GM21381 (cell line): ENCODE results near the gene PLEKHH3.
A peak's percentile ranks its signal among the peaks of the same experiment; 100 is the strongest.
"Not testable (repeated sequence)": the region's sequence is repeated elsewhere in the genome, so short reads cannot be mapped to it uniquely, and the experiment has no call there.

Experiments
- ATAC-seq: cut with Tn5 transposase; IDR thresholded peaks from one replicate; pipeline ENCODE4 v1.9.1; 2021; ENCODE audit warnings: mild to moderate bottlenecking, moderate library complexity; ENCODE audit not compliant: unreplicated experiment

Gene PLEKHH3

DNA sequence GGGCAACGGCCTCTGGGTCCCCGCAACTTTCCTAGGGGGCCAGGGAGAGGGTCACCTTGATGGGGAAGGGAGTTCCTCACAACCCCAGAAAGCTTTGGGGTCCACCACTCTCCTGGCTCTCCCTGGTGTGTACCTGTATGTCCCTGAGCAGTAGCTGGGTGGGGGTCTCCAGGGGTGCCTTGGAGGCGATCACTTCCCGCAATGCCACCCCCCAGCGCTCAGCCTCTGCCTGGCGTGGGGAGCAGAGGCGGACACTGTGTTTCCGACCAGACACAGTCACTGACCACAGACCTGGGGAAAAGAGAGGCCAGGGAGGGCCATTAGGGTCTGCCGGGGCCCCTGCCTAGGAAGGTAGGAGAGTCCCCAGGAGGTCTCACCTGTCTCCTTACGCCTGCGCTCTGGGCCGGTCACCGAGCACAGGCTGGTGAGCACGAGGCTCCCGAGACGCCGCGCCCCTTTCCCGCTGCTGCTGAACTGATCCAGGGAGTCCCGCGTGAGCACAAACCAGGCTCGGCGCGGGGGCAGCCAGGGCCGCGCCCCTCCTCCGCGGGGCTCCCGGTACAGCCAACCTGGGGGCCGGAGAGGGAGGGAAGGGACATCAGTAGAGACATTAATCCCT, 3.4 kb downstream of the PLEKHH3 start:
- no peak for ATAC-seq

DNA sequence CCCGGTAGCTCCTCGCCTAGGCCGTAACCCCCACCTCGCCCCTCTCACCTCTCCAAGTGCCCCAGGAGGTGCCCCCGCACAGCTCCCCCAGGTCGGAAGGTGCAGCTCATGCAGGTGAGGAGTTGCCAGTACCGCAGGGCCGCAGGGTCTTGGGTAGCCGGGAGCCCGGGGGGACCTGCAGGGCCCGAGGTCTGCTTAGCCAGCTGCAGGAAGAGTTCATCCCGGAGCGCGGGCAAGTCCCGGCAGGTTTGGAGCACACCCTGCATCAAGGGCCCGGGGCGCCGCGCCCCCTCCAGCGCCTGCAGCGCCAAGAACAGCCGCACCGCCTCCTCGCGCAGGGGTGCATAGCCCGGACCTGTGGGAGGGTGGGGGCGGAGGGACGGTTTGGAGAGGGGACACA, 4.8 kb downstream of the PLEKHH3 start:
- ATAC-seq = no peak

DNA sequence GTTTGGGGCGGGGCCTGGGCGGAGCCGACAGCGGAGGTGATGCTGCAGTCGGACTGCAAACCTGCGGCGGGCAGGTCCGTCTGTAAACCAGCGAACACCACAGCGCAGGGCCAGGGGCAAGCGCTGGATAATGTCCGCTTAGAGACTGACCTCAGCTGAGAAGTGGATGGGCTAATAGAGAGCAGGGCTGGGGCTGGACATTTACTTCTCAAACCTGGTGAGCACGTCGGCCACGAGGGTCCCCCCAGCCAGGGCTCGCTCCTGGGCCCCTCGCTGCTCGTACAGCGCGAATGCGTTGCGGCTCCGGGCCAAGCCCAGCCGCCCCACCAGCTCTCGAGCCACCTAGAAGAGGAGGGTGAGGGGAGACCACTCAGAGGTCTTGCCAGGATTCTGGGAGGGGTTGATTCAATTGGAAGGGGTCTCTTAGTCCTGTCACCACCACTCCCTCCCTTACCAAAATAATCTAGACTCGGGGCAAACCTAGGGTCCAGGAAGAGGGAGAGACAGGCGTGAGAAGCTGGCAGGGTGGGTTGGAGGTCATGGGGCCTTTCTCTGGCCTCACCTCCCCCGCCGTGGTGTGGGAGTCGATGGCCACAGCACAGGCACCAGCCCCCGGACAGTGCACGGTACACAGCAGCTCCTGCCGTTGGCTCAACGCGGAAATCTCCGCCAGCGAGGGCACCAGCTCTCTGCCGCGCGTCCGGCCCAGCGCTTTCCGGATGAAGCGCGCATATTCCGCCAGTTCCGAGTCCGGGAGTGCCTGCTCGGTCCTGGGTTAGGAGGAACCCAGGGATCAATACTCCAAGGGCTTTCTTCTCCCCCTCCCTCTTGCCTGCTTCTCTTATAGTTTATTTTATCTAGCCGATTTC, 5.8 kb downstream of the PLEKHH3 start:
- no peak for ATAC-seq

DNA sequence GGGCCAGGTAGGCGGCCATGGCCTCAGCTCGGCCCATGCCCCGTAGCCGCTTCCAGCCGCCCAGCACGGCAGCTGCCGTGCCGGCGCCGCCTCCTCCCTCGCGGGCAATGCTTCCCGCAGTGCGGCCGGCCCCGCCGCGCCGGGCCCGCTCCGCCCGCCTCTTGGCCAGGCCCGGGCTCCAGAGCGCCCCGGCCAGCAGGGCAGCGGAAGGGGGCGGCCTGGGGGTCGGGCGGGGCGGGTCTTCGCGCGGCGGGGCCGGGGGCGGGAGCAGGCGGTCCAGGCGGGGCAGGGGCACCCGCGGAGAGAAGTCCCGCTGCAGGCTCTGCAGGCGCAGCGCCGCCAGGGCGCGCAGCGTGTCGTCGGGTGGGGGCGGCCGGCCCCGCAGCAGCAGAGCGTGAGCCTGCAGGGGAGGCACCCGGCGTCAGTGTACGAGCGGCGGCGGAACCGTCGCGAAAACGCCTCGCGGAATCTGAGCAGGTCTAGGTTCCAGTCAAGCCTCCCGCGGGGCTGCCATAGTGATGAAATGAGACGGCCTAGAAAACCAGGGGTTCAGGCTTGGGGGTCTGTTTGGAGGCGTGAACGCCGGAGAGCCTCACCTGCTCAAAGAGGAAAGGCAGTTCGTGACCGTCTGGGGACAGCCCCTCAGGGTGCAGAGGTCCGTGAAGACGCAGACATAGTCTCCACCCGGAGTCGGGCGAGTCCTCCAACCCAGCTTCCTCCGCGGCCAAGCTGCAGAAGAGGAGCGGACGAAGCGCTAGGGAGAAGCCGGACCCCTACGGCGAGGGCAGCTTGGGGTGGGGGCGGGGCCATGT, 6.6 kb downstream of the PLEKHH3 start:
- ATAC-seq = no peak

DNA sequence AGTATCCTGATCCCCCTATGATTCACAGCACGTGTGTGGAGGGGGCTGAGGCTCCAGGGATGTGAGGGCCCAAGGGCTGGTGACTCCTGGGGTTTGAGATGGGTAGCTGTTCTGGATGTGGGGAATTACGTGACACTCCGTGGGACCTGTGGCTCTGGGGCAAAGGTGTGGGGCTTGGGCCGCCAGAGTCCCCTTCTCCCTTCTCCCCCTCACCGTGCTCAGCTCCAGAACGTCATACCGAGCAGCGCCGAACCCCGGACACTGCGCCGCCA, 7.2 kb downstream of the PLEKHH3 start:
- no peak for ATAC-seq

DNA sequence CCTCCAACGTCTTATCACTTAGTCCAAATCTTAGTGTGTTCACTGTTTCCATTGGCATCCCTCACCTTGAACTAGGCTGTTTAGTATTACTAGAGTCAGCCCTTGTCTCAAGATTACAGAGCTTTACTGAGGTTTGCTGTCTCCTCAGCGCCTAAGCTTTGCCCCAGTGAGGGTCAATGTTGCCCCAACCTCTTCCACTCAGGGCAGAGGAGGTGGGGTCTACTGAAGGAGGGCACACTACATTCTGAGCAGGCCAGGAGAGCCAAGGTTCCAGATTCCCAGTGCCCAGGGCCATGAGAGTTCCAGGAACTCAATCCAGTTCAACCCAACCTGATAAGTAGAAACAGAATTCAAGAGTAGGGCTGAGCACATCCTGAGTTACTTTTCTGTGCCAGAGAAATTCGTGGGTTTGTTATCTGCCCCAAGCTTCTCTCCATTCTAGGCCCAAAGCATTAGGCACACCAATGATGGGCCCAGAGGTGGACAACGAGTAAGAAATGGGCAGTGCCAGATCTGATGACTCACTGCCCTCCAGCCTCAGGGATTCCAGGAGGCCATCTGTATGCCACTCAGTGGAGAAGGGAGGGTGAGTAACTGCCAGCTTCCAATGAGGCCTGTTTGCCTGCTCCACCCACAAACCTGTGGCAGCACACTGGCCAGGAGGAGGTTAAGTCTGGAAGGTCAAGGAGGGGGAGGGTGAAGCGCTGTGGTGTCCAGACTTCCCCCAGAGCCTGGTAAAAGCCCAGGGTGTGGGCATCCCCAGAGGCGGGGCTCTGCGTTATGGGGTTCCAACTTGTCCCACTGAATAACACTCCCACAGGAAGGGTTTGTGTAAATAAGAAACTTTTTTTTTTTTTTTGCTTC, 9.5 kb downstream of the PLEKHH3 start:
- no peak for ATAC-seq

DNA sequence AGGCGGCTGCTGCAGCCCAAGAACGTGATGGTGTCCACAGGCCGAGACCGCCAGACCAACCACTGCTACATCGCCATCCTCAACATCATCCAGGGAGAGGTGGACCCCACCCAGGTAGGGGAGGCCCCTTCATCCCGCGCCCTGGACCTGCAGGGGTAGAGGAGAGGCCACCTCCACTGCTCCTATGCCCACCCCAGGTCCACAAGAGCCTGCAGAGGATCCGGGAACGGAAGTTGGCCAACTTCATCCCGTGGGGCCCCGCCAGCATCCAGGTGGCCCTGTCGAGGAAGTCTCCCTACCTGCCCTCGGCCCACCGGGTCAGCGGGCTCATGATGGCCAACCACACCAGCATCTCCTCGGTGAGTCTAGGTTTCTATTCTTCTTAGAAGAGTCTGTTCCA, 10.7 kb downstream of the PLEKHH3 start:
- ATAC-seq = not testable (repeated sequence)

DNA sequence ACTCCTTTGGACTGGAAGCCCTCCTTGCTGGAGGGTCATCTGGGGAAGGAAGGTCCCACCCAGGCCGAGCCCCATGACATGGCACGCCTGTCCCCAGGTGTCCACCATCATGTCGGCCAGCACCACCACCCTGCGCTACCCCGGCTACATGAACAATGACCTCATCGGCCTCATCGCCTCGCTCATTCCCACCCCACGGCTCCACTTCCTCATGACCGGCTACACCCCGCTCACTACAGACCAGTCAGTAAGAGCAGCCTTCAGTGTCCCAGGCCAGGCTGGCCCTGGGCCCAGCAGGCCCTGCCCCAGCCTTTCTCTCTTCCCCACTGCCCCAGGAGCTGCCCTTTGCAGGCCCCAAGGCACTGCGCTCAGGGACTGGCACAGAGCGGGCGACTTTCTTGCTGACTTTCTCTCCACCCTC, 11.2 kb downstream of the PLEKHH3 start:
- ATAC-seq = no peak

DNA sequence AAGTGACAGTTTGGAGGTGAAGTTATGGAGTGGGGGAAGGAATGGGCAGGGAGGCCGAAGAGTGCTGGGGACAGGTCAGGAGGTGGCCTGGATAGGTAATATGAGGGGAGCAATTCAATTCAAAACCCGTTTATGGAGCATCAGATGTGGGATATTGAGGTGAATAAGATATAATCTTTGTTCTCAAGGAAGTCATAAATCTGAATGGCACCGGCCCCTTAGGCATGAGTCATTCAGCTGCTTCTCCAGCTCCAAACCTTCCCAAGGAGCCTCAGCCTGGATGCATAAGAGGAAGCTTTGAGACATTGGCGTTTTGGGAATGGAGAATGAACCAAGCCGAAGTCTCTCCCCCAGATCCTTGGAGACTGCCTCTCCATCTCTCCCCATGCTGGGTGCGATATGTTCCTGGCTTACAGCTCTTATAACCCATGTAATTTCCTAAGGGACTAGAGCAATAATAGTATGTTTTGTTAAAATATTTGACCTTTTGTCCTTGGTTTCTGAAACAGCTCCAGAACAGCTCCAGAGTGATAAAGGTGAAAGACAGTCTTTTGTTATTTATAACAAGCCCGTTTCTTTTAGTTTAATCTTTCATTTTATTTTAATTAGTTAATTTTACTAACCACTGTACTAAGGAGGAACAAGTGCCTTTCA, 16.0 kb downstream of the PLEKHH3 start:
- no peak for ATAC-seq

DNA sequence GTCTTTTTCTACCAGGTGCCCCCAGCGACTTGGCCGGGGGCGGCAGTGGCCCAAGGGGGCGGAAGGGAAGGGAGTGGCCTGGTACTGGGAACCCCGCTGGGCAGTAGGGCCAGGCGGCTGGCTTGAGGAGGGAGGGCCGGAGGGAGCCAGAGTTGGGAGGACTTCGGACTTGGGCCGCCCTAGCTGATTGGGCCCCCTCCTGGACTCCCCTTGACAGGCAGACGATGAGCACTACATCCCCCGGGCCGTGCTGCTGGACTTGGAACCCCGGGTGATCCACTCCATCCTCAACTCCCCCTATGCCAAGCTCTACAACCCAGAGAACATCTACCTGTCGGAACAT, 16.9 kb downstream of the PLEKHH3 start:
- not testable (repeated sequence) for ATAC-seq

DNA sequence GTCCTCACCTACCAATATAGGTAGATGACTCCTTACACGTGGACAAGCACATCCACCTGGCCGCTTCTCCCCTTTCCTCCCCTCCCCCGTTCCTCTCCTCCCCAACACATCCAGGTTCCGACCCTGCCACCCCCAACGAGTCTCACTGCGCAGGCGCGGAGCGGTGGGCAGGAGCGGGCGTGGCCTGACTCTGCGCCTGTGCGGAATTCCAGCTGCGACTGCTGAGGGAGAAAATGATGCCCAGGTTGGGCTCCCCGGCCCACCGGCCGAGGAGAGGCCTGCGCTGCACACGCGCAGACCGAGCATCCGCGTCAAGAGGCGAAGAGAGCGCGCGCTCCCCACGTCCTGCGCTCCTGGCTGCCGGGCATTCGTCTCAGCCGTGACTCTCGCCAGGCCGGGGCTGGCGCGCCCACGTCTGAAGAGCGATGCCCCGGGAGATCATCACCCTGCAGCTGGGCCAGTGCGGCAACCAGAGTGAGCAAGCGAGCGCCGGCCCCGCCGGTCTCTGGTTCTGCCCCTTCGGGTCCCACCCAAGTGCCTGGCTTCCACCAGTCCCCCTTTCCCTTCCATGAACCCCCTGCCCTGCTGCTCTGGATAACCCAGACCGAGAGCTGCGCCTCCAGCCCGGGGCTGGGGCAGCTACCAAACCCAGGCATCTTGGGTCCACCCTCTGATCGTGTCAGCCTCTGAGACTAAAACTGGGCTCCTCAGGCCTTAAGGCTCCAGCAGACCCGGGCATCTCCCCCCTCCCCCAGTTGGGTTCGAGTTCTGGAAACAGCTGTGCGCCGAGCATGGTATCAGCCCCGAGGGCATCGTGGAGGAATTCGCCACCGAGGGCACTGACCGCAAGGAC, 17.5 kb downstream of the PLEKHH3 start, which contains the start of gene TUBG2:
TUBG2 (plus strand) TSS at position 206 of the 853 bp plus-strand sequence; CDS start at position 426, 220 bp downstream.
- ATAC-seq = peak; percentile 54

DNA sequence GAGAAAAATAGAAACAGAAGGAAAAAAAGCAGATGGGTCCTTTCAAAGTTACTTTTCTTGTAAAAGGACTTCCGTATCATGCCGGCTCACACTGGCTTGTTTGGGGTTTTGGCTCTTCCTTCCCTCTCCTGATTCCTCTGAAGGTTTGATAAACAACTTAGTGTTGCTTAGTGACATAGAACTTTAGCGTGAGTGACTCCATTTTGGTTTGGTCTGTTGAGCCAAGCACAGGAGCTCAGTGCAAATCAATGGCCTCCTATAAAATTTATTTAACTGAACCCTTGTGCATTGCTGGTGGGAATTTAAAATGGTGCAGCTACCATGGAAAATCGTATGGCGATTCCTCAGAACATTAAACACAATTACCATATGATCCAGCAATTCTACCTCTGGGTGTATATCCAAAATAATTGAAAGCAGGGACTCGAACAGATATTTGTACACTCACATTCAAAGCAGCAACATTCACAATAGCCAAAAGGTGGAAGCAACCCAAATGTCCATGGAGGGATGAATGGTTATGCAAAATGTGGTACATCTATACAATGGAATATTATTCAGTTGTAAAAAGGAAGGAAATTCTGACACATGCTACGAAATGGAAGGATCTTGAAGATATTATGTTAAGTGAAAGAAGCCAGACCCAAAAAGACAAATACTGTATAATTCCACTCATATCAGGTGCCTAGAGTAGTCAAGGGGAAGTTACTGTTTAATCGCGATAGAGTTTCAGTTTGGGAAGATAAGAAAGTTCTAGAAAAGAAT, 18.8 kb downstream of the PLEKHH3 start:
- no peak for ATAC-seq

DNA sequence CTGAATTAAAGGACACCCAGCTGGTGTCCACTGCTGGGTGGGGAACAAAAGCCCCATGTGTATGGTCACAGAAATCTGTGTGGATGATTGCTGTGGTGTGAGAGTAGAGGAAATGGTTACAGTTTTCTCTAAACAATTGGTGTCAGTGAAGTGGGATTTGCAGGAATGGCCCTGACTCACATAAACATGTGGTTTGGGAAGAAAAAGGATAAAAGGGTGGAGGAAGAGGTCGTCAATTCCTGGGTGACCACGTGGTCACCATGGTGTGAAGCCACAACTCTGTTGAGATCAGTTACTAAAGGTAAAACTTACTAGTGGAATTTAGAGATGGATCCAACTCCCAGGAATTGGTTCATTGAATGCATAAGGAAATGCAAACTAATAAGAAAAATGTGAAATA, 21.3 kb downstream of the PLEKHH3 start:
- ATAC-seq = no peak

DNA sequence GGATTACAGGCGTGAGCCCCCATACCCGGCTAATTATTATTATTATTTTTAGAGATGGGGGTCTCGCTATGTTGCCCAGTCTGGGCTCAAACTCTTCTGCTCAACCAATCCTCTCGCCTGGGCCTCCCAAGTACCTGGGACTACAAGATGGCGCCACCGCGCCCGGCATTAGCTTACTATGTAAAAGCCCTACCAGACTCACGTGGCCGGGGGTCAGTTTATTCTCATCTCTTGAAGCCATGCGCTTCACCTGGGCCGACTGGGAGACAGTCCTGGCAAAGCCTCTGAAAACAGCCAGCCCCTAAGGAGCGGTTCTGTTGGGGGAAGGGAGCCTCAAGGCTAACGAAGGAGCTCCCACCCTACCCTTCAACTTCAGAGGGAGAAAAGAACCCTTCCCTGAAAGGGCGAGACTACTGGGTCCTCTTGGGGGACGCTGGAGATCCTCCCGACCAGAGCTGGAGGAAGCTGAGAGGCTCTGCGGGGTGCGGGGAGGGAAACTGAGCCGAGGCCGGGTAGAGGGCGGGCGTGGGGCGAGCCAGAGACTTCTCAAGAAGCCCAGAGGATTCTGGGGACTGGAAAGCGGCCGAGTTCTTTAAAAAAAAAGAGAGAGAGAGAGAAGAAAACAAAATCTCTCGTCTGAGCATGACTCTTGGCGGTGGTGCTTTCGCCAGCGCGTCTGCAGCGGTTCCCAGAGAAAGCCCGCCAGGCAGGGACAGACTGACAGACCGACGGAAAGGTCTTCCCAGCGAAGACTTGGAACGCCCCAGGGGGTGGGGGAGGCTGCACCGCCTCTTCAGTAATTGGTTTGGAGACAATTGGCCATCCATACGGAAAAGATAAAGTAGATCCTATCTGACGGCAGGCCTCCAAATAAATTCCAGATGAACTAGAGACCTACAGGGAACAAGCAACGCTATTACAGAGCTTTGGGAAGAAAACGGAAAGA, 23.3 kb downstream of the PLEKHH3 start:
- ATAC-seq = no peak

DNA sequence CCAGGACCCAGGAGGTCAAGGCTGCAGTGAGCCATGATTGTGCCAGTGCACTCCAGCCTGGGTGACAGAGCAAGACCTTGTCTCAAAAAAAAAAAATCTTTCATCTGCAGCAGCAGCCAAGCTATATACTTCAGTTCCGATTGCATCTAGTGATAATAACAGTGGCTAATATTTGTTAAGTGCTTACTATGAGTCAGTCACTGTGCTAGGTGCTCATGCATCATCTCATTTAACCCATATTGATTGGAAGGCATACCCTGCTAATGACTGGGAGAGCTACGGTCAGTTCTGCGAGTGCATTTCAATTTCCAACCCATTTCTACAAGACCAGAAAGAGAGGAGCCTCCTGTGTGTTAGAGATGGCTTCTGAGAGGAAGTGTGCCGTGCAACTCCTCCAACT, 25.4 kb downstream of the PLEKHH3 start:
- no peak for ATAC-seq

DNA sequence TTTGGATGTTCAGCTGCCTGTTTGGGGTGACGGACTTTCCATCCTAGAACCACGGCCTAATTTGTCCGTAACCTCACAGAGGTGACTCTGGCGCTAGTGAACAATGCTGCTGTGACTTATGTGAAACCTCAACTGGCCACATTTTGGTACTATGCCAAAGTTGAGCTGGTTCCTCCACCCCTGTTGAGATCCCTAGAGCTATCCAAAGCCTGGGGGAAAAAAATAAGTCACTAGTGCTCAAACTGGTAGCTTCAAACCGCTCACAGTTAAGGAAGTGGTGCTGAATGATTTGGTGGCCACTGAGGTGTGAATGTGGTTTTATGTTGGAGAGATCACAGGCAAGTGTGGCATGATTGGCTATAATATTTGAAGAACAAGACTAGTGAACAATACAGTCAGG, 29.0 kb downstream of the PLEKHH3 start:
- no peak for ATAC-seq

DNA sequence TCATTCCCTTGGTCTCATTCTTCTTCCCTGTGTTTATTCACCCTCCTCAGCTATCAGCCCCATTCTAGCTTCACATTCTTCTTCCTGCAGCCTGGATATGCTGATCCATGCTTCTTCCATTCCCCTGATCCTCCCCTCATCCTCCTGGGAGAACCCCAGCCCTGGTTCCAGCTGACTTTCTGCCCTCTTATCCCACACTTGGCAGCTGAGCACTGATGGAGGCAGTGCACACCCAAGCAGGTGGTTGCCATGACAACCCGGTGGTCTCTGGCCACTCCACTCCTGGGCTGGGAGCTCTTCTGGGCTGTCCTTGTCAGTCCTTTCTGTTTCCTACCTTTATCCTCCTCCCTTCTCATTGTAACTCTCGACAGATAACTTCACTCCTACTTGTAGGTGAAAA, 34.5 kb downstream of the PLEKHH3 start:
- no peak for ATAC-seq

DNA sequence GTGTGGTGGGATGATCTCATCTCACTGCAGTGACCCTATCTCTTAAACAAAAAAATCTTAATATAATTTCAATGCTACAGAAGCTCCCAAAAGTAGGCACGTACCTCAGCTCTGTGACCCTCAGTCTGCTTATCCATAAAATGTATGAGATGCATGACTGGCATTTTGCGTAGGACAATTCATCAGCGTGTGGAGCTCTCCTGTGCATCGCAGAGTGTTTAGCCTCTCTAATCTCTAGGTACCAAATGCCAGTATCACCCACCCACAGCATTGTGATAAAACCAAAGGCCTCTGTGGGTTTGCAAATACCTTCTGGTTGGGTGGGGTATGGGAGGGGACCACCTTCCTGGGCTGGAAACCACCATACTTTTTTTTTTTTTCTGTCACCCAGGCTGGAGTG, 36.7 kb downstream of the PLEKHH3 start:
- ATAC-seq = no peak
